Smooth muscle cell (in vitro differentiated cells): ENCODE results near the gene ZHX3. TPM values are rescaled to one million over a fixed set of nuclear protein-coding genes. Genes with fewer than 3 reads are reported as not detected.

Experiments used
- DNase-seq: peaks from one replicate; lab custom pipeline; 2025; ENCODE audit not compliant: unreplicated experiment; lab: John Stamatoyannopoulos, UW
- H2AFZ ChIP-seq: fragments of 200-600 bp; sonication (generic); 2 replicates; pipeline ENCODE4 v1.6.0; 2016; ENCODE audit warnings: antibody characterized with exemption, low read depth, mild to moderate bottlenecking
- H3F3A ChIP-seq: fragments of 200-600 bp; sonication (generic); 2 replicates; pipeline ENCODE4 v1.6.0; 2017; ENCODE audit warnings: antibody characterized with exemption, low read depth
- H3K27ac ChIP-seq: fragments of 200-600 bp; sonication (generic); 2 replicates; pipeline ENCODE4 v1.5.1; 2016; ENCODE audit warnings: low read depth, mild to moderate bottlenecking
- H3K27me3 ChIP-seq: fragments of 200-600 bp; sonication (generic); 2 replicates; pipeline ENCODE4 v1.6.1; 2016; ENCODE audit warnings: low read depth, mild to moderate bottlenecking
- H3K36me3 ChIP-seq: fragments of 200-600 bp; sonication (generic); 2 replicates; pipeline ENCODE4 v1.5.1; 2016; ENCODE audit warnings: low read depth
- H3K4me1 ChIP-seq: fragments of 200-600 bp; sonication (generic); 2 replicates; pipeline ENCODE4 v1.5.1; 2016; ENCODE audit warnings: low read depth
- H3K4me2 ChIP-seq: fragments of 200-600 bp; sonication (generic); 2 replicates; pipeline ENCODE4 v1.6.0; 2016; ENCODE audit warnings: mild to moderate bottlenecking
- H3K4me3 ChIP-seq: fragments of 200-600 bp; sonication (generic); 2 replicates; pipeline ENCODE4 v1.5.1; 2016; ENCODE audit warnings: mild to moderate bottlenecking
- H3K79me2 ChIP-seq: fragments of 200-600 bp; sonication (generic); 2 replicates; pipeline ENCODE4 v1.6.0; 2016; ENCODE audit warnings: low read depth, mild to moderate bottlenecking
- H3K9ac ChIP-seq: fragments of 200-600 bp; sonication (generic); 2 replicates; pipeline ENCODE4 v1.6.0; 2016; ENCODE audit warnings: low read depth
- H3K9me3 ChIP-seq: fragments of 200-600 bp; sonication (generic); replicated peaks from 2 replicates; pipeline ENCODE4 v1.5.1; 2016; ENCODE audit warnings: low read depth
- H4K20me1 ChIP-seq: fragments of 200-600 bp; sonication (generic); 2 replicates; pipeline ENCODE4 v1.6.0; 2016; ENCODE audit warnings: low read depth
- CTCF ChIP-seq: fragments of 200-600 bp; sonication (generic); IDR thresholded peaks from 2 replicates; pipeline ENCODE4 v1.5.1; 2017; ENCODE audit warnings: borderline replicate concordance, mild to moderate bottlenecking, antibody characterized with exemption; ENCODE audit not compliant: insufficient read depth, poor library complexity, severe bottlenecking
- WGBS: methylation state at CpG from one replicate; pipeline ENCODE4 v1.1.7; 2016; ENCODE audit warnings: low lambda C conversion rate; 5-methylcytosine and 5-hydroxymethylcytosine counted together
- polyA plus RNA-seq: library from polyadenylated mRNA; unstranded; fragments of >200 nt; fragmentation: Nextera tagmentation; extraction: Ambion mirVana; gene quantifications from 2 replicates; pipeline ENCODE4 v1.2.1, GENCODE V29; 2016
- total RNA-seq: library from RNA; depleted of rRNA; stranded (reverse); fragments of >200 nt; gene quantifications from 2 replicates; pipeline ENCODE4 v1.2.3, GENCODE V29; 2014

ZHX3 gene
- total and polyA plus RNA-seq, 2 experiments from 2014 or later = 10.1 to 17.1 TPM

GRCh38 chr20:41348430-41349172 is 31.1 kb upstream of the ZHX3 start:
- Histone ChIP-seq H3K9ac (no peak overlapping the region), H3K79me2 (no peaks in the 10 kb centered on the region), H3K27me3 (no peaks in the 10 kb centered on the region), H3K27ac (no peak overlapping the region), H3F3A (no peaks in the 10 kb centered on the region), H3K9me3 (no peaks in the 10 kb centered on the region), H3K4me2 (no peak overlapping the region), H3K4me3 (no peak overlapping the region), H3K36me3 (no peaks in the 10 kb centered on the region), H4K20me1 (no peaks in the 10 kb centered on the region), H3K4me1 (no peaks in the 10 kb centered on the region), H2AFZ (no peak overlapping the region)
- WGBS = 96% methylated on average over 13 of the region's 13 CpGs
- no peak for TF ChIP-seq CTCF
- DNase-seq = no peak

- Histone ChIP-seq H3K27me3 (no peaks in the 10 kb centered on the region), H3K4me1 (no peaks in the 10 kb centered on the region), H4K20me1 (no peaks in the 10 kb centered on the region), H3K9ac (no peak overlapping the region), H3F3A (no peaks in the 10 kb centered on the region), H3K4me3 (no peak overlapping the region), H3K4me2 (no peak overlapping the region), H3K27ac (no peak overlapping the region), H3K79me2 (no peaks in the 10 kb centered on the region), H2AFZ (no peak overlapping the region), H3K36me3 (no peaks in the 10 kb centered on the region), H3K9me3 (no peaks in the 10 kb centered on the region)
- no peak for TF ChIP-seq CTCF
- DNase-seq = no peak
- 85% methylated on average over 13 of the region's 13 CpGs for WGBS
These were observed 30.2 kb upstream of the ZHX3 start for GRCh38 chr20:41347523-41348429.

GRCh38 chr20:41345729-41346067 is 28.2 kb upstream of the ZHX3 start:
- Histone ChIP-seq H3K36me3 (no peaks in the 10 kb centered on the region), H3K4me3 (no peak overlapping the region), H3K4me1 (peaks cover 3% of the 10 kb centered on the region), H2AFZ (no peak overlapping the region), H3F3A (no peaks in the 10 kb centered on the region), H3K79me2 (no peaks in the 10 kb centered on the region), H3K9me3 (no peaks in the 10 kb centered on the region), H4K20me1 (no peaks in the 10 kb centered on the region), H3K9ac (no peak overlapping the region), H3K27me3 (no peaks in the 10 kb centered on the region), H3K4me2 (no peak overlapping the region), H3K27ac (no peak overlapping the region)
- no peak for TF ChIP-seq CTCF
- no peak for DNase-seq
- WGBS = 91% methylated on average over 17 of the region's 17 CpGs
